PC-3 (cell line): Measurements from ENCODE around the gene HNF4A.

Source experiments
- EZH2 ChIP-seq: fragments of 300-600 bp; sonication (generic); IDR thresholded peaks from one replicate; pipeline ENCODE4 v1.6.1; 2017; ENCODE audit warnings: antibody characterized with exemption, mild to moderate bottlenecking, low read length; ENCODE audit not compliant: unreplicated experiment
- EZH2phosphoT487 ChIP-seq: fragments of 300-600 bp; sonication (generic); IDR thresholded peaks from 2 replicates; pipeline ENCODE4 v1.6.1; 2018; ENCODE audit warnings: mild to moderate bottlenecking, antibody characterized with exemption, low read length, borderline replicate concordance
- TF ChIP-seq, protein P1 (sequence below): fragments of 300-600 bp; sonication (generic); conservative IDR thresholded peaks from 2 replicates; pipeline ENCODE4 v1.5.1; 2017; ENCODE audit warnings: antibody characterized with exemption, low read depth, mild to moderate bottlenecking, low read length

DNA sequence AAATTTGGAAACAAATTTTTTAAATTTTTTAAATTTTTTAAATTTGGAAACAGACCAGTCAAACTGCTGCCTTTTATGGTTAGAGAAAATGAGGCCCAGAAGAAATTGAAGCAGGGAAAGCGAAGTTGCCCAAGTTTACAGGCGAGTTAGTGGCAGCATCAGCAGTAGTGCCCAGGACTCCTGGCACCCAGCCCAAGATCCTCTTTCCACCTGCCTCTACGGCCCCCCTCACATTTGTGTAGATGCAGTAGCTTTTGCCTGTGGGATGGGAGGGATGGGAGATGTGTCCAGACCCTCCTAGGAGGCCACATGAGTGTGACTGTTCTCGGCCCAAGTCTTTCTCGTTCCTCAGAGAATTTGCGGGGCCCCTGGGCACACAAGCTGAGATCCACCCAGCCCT, 49.8 kb downstream of the HNF4A start:
- TF ChIP-seq, protein P1, sequence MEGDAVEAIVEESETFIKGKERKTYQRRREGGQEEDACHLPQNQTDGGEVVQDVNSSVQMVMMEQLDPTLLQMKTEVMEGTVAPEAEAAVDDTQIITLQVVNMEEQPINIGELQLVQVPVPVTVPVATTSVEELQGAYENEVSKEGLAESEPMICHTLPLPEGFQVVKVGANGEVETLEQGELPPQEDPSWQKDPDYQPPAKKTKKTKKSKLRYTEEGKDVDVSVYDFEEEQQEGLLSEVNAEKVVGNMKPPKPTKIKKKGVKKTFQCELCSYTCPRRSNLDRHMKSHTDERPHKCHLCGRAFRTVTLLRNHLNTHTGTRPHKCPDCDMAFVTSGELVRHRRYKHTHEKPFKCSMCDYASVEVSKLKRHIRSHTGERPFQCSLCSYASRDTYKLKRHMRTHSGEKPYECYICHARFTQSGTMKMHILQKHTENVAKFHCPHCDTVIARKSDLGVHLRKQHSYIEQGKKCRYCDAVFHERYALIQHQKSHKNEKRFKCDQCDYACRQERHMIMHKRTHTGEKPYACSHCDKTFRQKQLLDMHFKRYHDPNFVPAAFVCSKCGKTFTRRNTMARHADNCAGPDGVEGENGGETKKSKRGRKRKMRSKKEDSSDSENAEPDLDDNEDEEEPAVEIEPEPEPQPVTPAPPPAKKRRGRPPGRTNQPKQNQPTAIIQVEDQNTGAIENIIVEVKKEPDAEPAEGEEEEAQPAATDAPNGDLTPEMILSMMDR = no peak
- no peak for TF ChIP-seq EZH2
- no peak for TF ChIP-seq EZH2phosphoT487
